Sigmoid colon (tissue), 7 donors: ENCODE data around the gene SEMA4F. TPM values are rescaled to one million over a fixed set of nuclear protein-coding genes. Genes with fewer than 3 reads are reported as not detected.
"Not testable (repeated sequence)": the region's sequence is repeated elsewhere in the genome, so short reads cannot be mapped to it uniquely, and the experiment has no call there.

Source experiments
- DNase-seq: peaks from one replicate; pipeline ENCODE4 v3.0.0-alpha.2; 2019
- H3K27ac ChIP-seq, 4 donors: fragments of 200-600 bp; sonication (generic); one replicate each; pipeline ENCODE4 v1.5.1; 2016 to 2019; ENCODE audit warnings: mild to moderate bottlenecking in 1 of 4
- H3K27me3 ChIP-seq, 3 donors: fragments of 200-600 bp; sonication (generic); one replicate each; pipeline ENCODE4 v1.5.1; 2019; ENCODE audit warnings: mild to moderate bottlenecking in 1 of 3
- H3K36me3 ChIP-seq, 4 donors: fragments of 200-600 bp; sonication (generic); one replicate each; pipeline ENCODE4 v1.5.1; 2016 to 2019
- H3K4me1 ChIP-seq, 4 donors: fragments of 200-600 bp; sonication (generic); one replicate each; pipeline ENCODE4 v1.5.1; 2017 to 2019
- H3K4me3 ChIP-seq, 4 donors: fragments of 200-600 bp; sonication (generic); one replicate each; pipeline ENCODE4 v1.5.1; 2017 to 2019; ENCODE audit warnings: mild to moderate bottlenecking in 2 of 4, moderate library complexity in 1 of 4
- H3K9me3 ChIP-seq, 4 donors: fragments of 200-600 bp in 3 of 4; sonication (generic) in 3 of 4; one replicate each; pipeline versions ENCODE4 v1.5.1 to v1.6.1; 2013 to 2019
- CTCF ChIP-seq, 4 experiments: fragments of 450-650 bp in 3 of 4; fragments of 200-600 bp in 1 of 4; IDR thresholded peaks; one replicate each; pipeline ENCODE4 v1.5.1; 2016 to 2019; ENCODE audit warnings: antibody characterized with exemption in 4 of 4, mild to moderate bottlenecking in 3 of 4, moderate library complexity in 2 of 4
- EP300 ChIP-seq, 4 donors: sonication (generic); formaldehyde crosslinking; IDR thresholded peaks; one replicate each; pipeline ENCODE4 v1.6.1; 2017; ENCODE audit warnings: antibody characterized with exemption in 4 of 4
- POLR2A ChIP-seq, 2 donors: fragments of 450-650 bp; IDR thresholded peaks; one replicate each; pipeline ENCODE4 v1.6.1; 2016; ENCODE audit warnings: antibody characterized with exemption in 2 of 2, mild to moderate bottlenecking in 2 of 2, moderate library complexity in 2 of 2
- POLR2AphosphoS5 ChIP-seq, 4 donors: sonication (generic); formaldehyde crosslinking; IDR thresholded peaks; one replicate each; pipeline ENCODE4 v1.6.1; 2017; ENCODE audit warnings: antibody characterized with exemption in 4 of 4
- WGBS, 2 donors: extraction: QIAGEN DNeasy Blood & Tissue Kit; methylation state at CpG; one replicate each; pipeline ENCODE4 v1.1.7; 2013; 5-methylcytosine and 5-hydroxymethylcytosine counted together
- intact Hi-C: fragments of 100-400 bp; cut with DNase I; formaldehyde crosslinking; loops from one replicate; pipeline ENCODE4 v1.15.1; 2023
- polyA plus RNA-seq, 3 donors: library from polyadenylated mRNA; stranded (reverse); fragments of 200-250 nt; gene quantifications; one replicate each; pipeline ENCODE4 v1.2.3, GENCODE V29; 2013
- total RNA-seq, 4 donors: library from RNA; depleted of rRNA; stranded (reverse); fragments of >200 nt; gene quantifications; one replicate each; pipeline ENCODE4 v1.1.0, GENCODE V29; 2016
- donor health status: healthy with polysubstance abuse.
- donor health status: Bipolar disorder and iron deficiency.
- donor health status: healthy.

Gene SEMA4F
- total and polyA plus RNA-seq, 7 donors = 0.69 to 5.5 (median 3.2) TPM

GRCh38 chr2:74619651-74620297, 34.3 kb upstream of the SEMA4F start:
- H3K4me1 ChIP-seq = no peaks in the 10 kb centered on the region
- TF ChIP-seq CTCF (IDR thresholded peaks at IDR 0.05) (no peak), POLR2AphosphoS5 (IDR thresholded peaks at IDR 0.05) (no peak), POLR2A (IDR thresholded peaks at IDR 0.05) (no peak), EP300 (IDR thresholded peaks at IDR 0.05) (no peak)
- H3K9me3 ChIP-seq = no peaks in the 10 kb centered on the region
- 74 to 86% methylated on average over 5 of the region's 5 CpGs for WGBS, 2 donors
- peaks cover 0 to under 1% (median 0%) of the 10 kb centered on the region in 3 donors for H3K27me3 ChIP-seq
- intact Hi-C loops = no loop called here
- H3K4me3 ChIP-seq = no peak overlapping the region
- DNase-seq = no peak
- H3K27ac ChIP-seq = no peak overlapping the region
- no peaks in the 10 kb centered on the region for H3K36me3 ChIP-seq

- DNase-seq = no peak
- no peaks in the 10 kb centered on the region for H3K9me3 ChIP-seq
- H3K4me3 ChIP-seq = no peak overlapping the region
- no peak overlapping the region for H3K27ac ChIP-seq
- no peaks in the 10 kb centered on the region for H3K36me3 ChIP-seq
- 93 to 95% methylated on average over 12 of the region's 12 CpGs for WGBS, 2 donors
- intact Hi-C loops = no loop called here
- no peak for TF ChIP-seq EP300 (IDR thresholded peaks at IDR 0.05)
- no peak for TF ChIP-seq CTCF (IDR thresholded peaks at IDR 0.05)
- TF ChIP-seq POLR2A (IDR thresholded peaks at IDR 0.05) = no peak
- no peak for TF ChIP-seq POLR2AphosphoS5 (IDR thresholded peaks at IDR 0.05)
- no peaks in the 10 kb centered on the region for H3K27me3 ChIP-seq
- no peaks in the 10 kb centered on the region for H3K4me1 ChIP-seq
Observed at GRCh38 chr2:74620671-74621070, 33.4 kb upstream of the SEMA4F start.

- intact Hi-C loops = no loop called here
- H3K9me3 ChIP-seq = no peaks in the 10 kb centered on the region
- no peak overlapping the region for H3K4me3 ChIP-seq
- H3K27me3 ChIP-seq = no peaks in the 10 kb centered on the region
- DNase-seq = no peak
- H3K36me3 ChIP-seq = no peaks in the 10 kb centered on the region
- no peaks in the 10 kb centered on the region for H3K4me1 ChIP-seq
- no peak overlapping the region for H3K27ac ChIP-seq
- no peak for TF ChIP-seq POLR2A (IDR thresholded peaks at IDR 0.05)
- 89 to 90% methylated on average over 5 of the region's 5 CpGs for WGBS, 2 donors
Observed at GRCh38 chr2:74625658-74626425, 28.2 kb upstream of the SEMA4F start.

GRCh38 chr2:74628538-74629105, 25.4 kb upstream of the SEMA4F start:
- H3K9me3 ChIP-seq = no peaks in the 10 kb centered on the region
- DNase-seq = no peak
- TF ChIP-seq EP300 (IDR thresholded peaks at IDR 0.05) = no peak
- TF ChIP-seq CTCF (IDR thresholded peaks at IDR 0.05) = no peak
- TF ChIP-seq POLR2A (IDR thresholded peaks at IDR 0.05) = no peak
- TF ChIP-seq POLR2AphosphoS5 (IDR thresholded peaks at IDR 0.05) = no peak
- no peak overlapping the region for H3K27ac ChIP-seq
- no peaks in the 10 kb centered on the region for H3K27me3 ChIP-seq
- intact Hi-C loops = no loop called here
- no peaks in the 10 kb centered on the region for H3K4me1 ChIP-seq
- 53 to 57% methylated on average over 3 of the region's 3 CpGs for WGBS, 2 donors
- H3K4me3 ChIP-seq = no peak overlapping the region
- no peaks in the 10 kb centered on the region for H3K36me3 ChIP-seq

GRCh38 chr2:74630454-74630853, 23.6 kb upstream of the SEMA4F start:
- DNase-seq, H3K4me3 ChIP-seq, H3K36me3 ChIP-seq, H3K27me3 ChIP-seq, H3K4me1 ChIP-seq, H3K27ac ChIP-seq, intact Hi-C loops, H3K9me3 ChIP-seq: not testable (repeated sequence)
- 96 to 100% methylated on average over 3 of the region's 3 CpGs for WGBS, 2 donors
